A673 (cell line): ENCODE measurements around the gene ADSS2. TPM values are rescaled to one million over a fixed set of nuclear protein-coding genes. Genes with fewer than 3 reads are reported as not detected.
"Not testable (repeated sequence)": the region's sequence is repeated elsewhere in the genome, so short reads cannot be mapped to it uniquely, and the experiment has no call there.

Experiments
- Bru-seq: library from RNA; stranded (reverse); fragments of 400-500 nt; gene quantifications from one replicate; lab custom pipeline; 2021; lab: Mats Ljungman, UMichigan
- BruChase-seq, 2 experiments: library from RNA; stranded (reverse); fragments of 400-500 nt; gene quantifications; one replicate each; lab custom pipeline; 2021; lab: Mats Ljungman, UMichigan
- BruUV-seq: library from RNA; stranded (reverse); fragments of 400-500 nt; replicated peaks from 2 replicates; lab custom pipeline; 2021; lab: Mats Ljungman, UMichigan
- CTCF ChIA-PET: fragments of 300-600 bp; sonication (Branson Sonifier 250); formaldehyde crosslinking; loops from one replicate; lab custom pipeline; 2022; ENCODE audit warnings: antibody characterized with exemption; lab: Charles Lee
- POLR2A ChIA-PET: fragments of 300-600 bp; sonication (Branson Sonifier 250); formaldehyde crosslinking; loops from one replicate; lab custom pipeline; 2022; ENCODE audit warnings: antibody characterized with exemption; ENCODE audit not compliant: low non-redundant PET; lab: Charles Lee
- DNase-seq: peaks from one replicate; pipeline ENCODE4 v3.0.0-alpha.2; 2015; ENCODE audit warnings: low spot score
- H3K27ac ChIP-seq: fragments of 200-600 bp; sonication (generic); 2 replicates; pipeline ENCODE4 v1.5.1; 2016; ENCODE audit warnings: mixed run types, low read depth, mild to moderate bottlenecking, mixed read lengths, antibody characterized with exemption, low read length; ENCODE audit not compliant: poor library complexity, severe bottlenecking
- H3K27me3 ChIP-seq: fragments of 200-600 bp; sonication (generic); replicated peaks from 2 replicates; pipeline ENCODE4 v1.6.1; 2017; ENCODE audit warnings: mixed run types, low read depth, mild to moderate bottlenecking, mixed read lengths, antibody characterized with exemption, low read length; ENCODE audit not compliant: insufficient read depth, poor library complexity
- H3K36me3 ChIP-seq: fragments of 200-600 bp; sonication (generic); 2 replicates; pipeline ENCODE4 v1.6.1; 2016; ENCODE audit warnings: mixed run types, mild to moderate bottlenecking, mixed read lengths, antibody characterized with exemption, low read length; ENCODE audit not compliant: insufficient read depth, poor library complexity, severe bottlenecking
- H3K4me1 ChIP-seq: fragments of 200-600 bp; sonication (generic); 2 replicates; pipeline ENCODE4 v1.6.1; 2017; ENCODE audit warnings: mixed run types, mild to moderate bottlenecking, mixed read lengths, antibody characterized with exemption, low read length; ENCODE audit not compliant: insufficient read depth, poor library complexity, severe bottlenecking
- H3K4me3 ChIP-seq: fragments of 200-600 bp; sonication (generic); 2 replicates; pipeline ENCODE4 v1.5.1; 2016; ENCODE audit warnings: low read depth, mixed run types, mild to moderate bottlenecking, mixed read lengths, low read length; ENCODE audit not compliant: poor library complexity, severe bottlenecking
- H3K9me3 ChIP-seq: fragments of 200-600 bp; sonication (generic); 2 replicates; pipeline ENCODE4 v1.6.1; 2016; ENCODE audit warnings: mixed run types, low read depth, mild to moderate bottlenecking, mixed read lengths, antibody characterized with exemption, low read length; ENCODE audit not compliant: poor library complexity, severe bottlenecking
- EZH2 ChIP-seq: fragments of 200-600 bp; sonication (generic); IDR thresholded peaks from 2 replicates; pipeline ENCODE4 v1.6.1; 2017; ENCODE audit warnings: borderline replicate concordance, low read depth, mild to moderate bottlenecking, mixed read lengths, antibody characterized with exemption, low read length; ENCODE audit not compliant: poor library complexity, severe bottlenecking
- intact Hi-C: fragments of 100-400 bp; cut with micrococcal nuclease; formaldehyde crosslinking; loops from one replicate; pipeline ENCODE4 v1.10.0; 2022; ENCODE audit not compliant: unreplicated experiment
- long read RNA-seq: library from polyadenylated mRNA; stranded (forward); transcript quantifications from one replicate; pipeline ENCODE4 v2.0.0, GENCODE V29; 2022
- total RNA-seq: library from RNA; stranded (reverse); gene quantifications from 2 replicates; pipeline ENCODE4 v1.2.3, GENCODE V29; 2021
- TF ChIP-seq, protein P1 (sequence below): fragments of 300-800, 200-600 bp; sonication (generic); conservative IDR thresholded peaks from 2 replicates; pipeline ENCODE4 v1.5.1; 2017; ENCODE audit warnings: low read depth, mild to moderate bottlenecking, antibody characterized with exemption, low read length, moderate library complexity, mixed read lengths

The ADSS2 gene
- total RNA-seq (44.2 and 46.7 TPM in 2 replicates), Bru-seq, nascent RNA (percentile 89 among the genes with signal in this experiment), BruChase-seq, experiment 1, labeled RNA remaining after a 2-hour chase (percentile 91 among the genes with signal in this experiment), BruChase-seq, experiment 2, labeled RNA remaining after a 6-hour chase (percentile 83 among the genes with signal in this experiment)
- long read RNA-seq, transcript ADSS-201 (13 exons, 2,780 nt) = major isoform, 70 of 82 reads
- long read RNA-seq, partial matches to known transcripts = 7 of 82 reads
- long read RNA-seq, other reads (novel, unspliced or antisense) = 5 of 82 reads

DNA sequence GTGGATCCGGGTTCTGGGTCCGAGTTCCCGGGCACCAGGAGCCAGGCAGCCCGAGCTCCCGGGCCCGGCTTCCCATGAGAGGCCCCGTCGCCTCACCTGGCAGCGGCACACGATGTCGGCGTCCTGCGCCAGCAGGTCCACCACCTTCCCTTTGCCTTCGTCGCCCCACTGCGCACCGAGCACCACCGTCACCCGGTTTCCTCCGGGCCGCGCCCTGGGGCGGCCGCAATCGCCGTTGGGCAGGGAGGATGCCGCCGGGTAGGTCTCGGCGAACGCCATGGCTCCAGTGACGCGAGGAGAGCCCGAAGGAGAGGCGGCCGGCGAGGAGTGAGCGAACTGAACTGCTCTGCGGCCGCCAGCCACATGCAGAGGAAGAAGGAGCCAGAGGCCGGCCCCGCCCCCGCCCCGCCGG, at the start of gene ADSS2:
ADSS2 (minus strand) TSS at position 371 of the 412 bp plus-strand sequence; CDS start at position 279, 92 bp downstream.
- BruUV-seq = no TSS peak

DNA sequence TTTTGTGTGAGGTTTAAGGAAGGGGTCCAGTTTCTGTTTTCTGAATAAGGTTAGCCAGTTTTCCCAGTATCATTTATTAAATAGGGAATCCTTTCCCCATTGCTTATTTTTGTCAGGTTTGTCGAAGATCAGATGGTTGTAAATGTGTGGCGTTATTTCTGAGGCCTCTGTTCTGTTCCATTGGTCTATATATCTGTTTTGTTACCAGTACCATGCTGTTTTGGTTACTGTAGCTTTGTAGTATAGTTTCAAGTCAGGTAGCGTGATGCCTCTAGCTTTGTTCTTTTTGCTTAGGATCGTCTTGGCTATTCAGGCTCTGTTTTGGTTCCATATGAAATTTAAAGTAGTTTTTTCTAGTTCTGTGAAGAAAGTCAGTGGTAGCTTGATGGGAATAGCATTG, 48.8 kb upstream of the ADSS2 start:
- H3K27me3 ChIP-seq, DNase-seq, H3K9me3 ChIP-seq, H3K27ac ChIP-seq, POLR2A ChIA-PET, BruUV-seq, CTCF ChIA-PET, H3K4me3 ChIP-seq, intact Hi-C loops, H3K36me3 ChIP-seq, H3K4me1 ChIP-seq: not testable (repeated sequence)

More for the DNA sequence above, at the start of gene ADSS2:
- TF ChIP-seq, protein P1, sequence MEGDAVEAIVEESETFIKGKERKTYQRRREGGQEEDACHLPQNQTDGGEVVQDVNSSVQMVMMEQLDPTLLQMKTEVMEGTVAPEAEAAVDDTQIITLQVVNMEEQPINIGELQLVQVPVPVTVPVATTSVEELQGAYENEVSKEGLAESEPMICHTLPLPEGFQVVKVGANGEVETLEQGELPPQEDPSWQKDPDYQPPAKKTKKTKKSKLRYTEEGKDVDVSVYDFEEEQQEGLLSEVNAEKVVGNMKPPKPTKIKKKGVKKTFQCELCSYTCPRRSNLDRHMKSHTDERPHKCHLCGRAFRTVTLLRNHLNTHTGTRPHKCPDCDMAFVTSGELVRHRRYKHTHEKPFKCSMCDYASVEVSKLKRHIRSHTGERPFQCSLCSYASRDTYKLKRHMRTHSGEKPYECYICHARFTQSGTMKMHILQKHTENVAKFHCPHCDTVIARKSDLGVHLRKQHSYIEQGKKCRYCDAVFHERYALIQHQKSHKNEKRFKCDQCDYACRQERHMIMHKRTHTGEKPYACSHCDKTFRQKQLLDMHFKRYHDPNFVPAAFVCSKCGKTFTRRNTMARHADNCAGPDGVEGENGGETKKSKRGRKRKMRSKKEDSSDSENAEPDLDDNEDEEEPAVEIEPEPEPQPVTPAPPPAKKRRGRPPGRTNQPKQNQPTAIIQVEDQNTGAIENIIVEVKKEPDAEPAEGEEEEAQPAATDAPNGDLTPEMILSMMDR = no peak
- no peak for TF ChIP-seq EZH2
- Histone ChIP-seq H3K27me3 (no peaks in the 10 kb centered on the region), H3K4me1 (peaks cover 37% of the 10 kb centered on the region), H3K9me3 (no peaks in the 10 kb centered on the region), H3K4me3 (peak within 1 kb of the TSS; percentile 98), H3K27ac (peak within 1 kb of the TSS; percentile 91), H3K36me3 (peaks cover 12% of the 10 kb centered on the region)
- no peak for DNase-seq
- intact Hi-C loops = no loop called here
- CTCF ChIA-PET = no interaction called here
- POLR2A ChIA-PET = no interaction called here

DNA sequence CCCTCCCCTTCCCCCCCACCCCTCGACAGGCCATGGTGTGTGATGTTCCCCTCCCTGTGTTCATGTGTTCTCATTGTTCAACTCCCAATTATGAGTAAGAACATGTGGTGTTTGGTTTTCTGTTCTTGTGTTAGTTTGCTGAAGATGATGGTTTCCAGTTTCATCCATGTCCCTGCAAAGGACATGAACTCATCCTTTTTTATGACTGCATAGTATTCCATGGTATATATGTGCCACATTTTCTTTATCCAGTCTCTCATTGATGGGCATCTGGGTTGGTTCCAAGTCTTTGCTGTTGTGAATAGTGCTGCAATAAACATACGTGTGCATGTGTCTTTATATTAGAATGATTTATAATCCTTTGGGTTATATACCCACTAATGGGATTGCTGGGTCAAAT, 47.8 kb upstream of the ADSS2 start:
- H3K4me3 ChIP-seq, H3K27ac ChIP-seq, DNase-seq, H3K4me1 ChIP-seq, CTCF ChIA-PET, intact Hi-C loops, BruUV-seq, H3K36me3 ChIP-seq, POLR2A ChIA-PET, H3K27me3 ChIP-seq, H3K9me3 ChIP-seq: not testable (repeated sequence)

DNA sequence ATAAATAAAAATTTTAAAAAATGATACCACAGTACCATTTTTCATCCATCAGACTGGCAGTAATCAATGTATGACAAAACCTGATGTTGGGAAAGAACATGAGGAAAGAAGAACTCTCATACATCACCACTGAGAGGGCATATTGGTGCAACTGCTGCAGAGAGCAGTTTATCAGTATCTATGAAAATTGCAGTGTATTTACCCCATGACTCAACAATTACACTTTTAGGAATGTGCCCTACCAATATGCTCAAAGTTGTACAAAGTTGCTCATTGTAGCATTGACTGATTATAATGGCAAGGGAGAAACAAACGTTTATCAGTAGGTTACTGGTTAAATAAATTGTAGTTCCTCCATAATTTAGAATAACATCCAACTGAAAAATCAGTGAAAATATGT, 46.1 kb upstream of the ADSS2 start:
- ChIA-PET CTCF (no interaction called here), POLR2A (no interaction called here)
- Histone ChIP-seq H3K9me3 (no peaks in the 10 kb centered on the region), H3K27ac (no peak overlapping the region), H3K4me3 (no peak overlapping the region), H3K36me3 (no peaks in the 10 kb centered on the region), H3K27me3 (no peaks in the 10 kb centered on the region), H3K4me1 (no peaks in the 10 kb centered on the region)
- no peak for TF ChIP-seq EZH2
- TF ChIP-seq, protein P1 = no peak
- intact Hi-C loops = no loop called here
- DNase-seq = no peak
- no TSS peak for BruUV-seq
